IMR-90 (cell line): Measurements from ENCODE around the gene GIT2. TPM values are rescaled to one million over a fixed set of nuclear protein-coding genes. Genes with fewer than 3 reads are reported as not detected.
A peak's percentile ranks its signal among the peaks of the same experiment; 100 is the strongest.

ENCODE experiments used
- ATAC-seq: fragments of 200-7000 bp; cut with Tn5 transposase; 2 replicates; pipeline ENCODE4 v1.9.1; 2020; ENCODE audit warnings: low read depth, mild to moderate bottlenecking, moderate library complexity
- BruUV-seq: library from RNA; stranded (reverse); fragments of 400-500 nt; replicated peaks from 2 replicates; lab custom pipeline; 2021; lab: Mats Ljungman, UMichigan
- CTCF ChIA-PET: fragments of 300-600 bp; formaldehyde crosslinking; extraction: SDS; loops from one replicate; lab custom pipeline; 2021; ENCODE audit warnings: antibody characterized with exemption; lab: Yijun Ruan, JAX
- POLR2A ChIA-PET: fragments of 300-600 bp; sonication (Branson Sonifier 250); formaldehyde crosslinking; loops from one replicate; lab custom pipeline; 2022; ENCODE audit warnings: antibody characterized with exemption; ENCODE audit not compliant: unreplicated experiment; lab: Charles Lee
- DNase-seq: peaks from one replicate; pipeline ENCODE4 v3.0.0; 2013
- H2AFZ ChIP-seq: replicated peaks from 2 replicates; pipeline ENCODE3; 2013; ENCODE audit warnings: low read length, mild to moderate bottlenecking; ENCODE audit not compliant: poor library complexity
- H2AK5ac ChIP-seq: 2 replicates; pipeline ENCODE4 v1.6.1; 2013; ENCODE audit warnings: low read depth, low read length, inconsistent platforms
- H2AK9ac ChIP-seq: replicated peaks from 2 replicates; pipeline ENCODE3; 2013; ENCODE audit warnings: mild to moderate bottlenecking, low read depth, low read length, moderate library complexity; ENCODE audit not compliant: poor library complexity
- H2BK120ac ChIP-seq: 2 replicates; pipeline ENCODE4 v1.6.1; 2013; ENCODE audit warnings: low read depth, low read length, inconsistent platforms
- H2BK15ac ChIP-seq: 3 replicates; pipeline ENCODE4 v1.6.1; 2013; ENCODE audit warnings: low read depth, low read length, inconsistent platforms
- H2BK20ac ChIP-seq: 2 replicates; pipeline ENCODE4 v1.6.1; 2013; ENCODE audit warnings: low read depth, mild to moderate bottlenecking, inconsistent platforms, low read length, moderate library complexity
- H2BK5ac ChIP-seq: 2 replicates; pipeline ENCODE4 v1.6.1; 2013; ENCODE audit warnings: mild to moderate bottlenecking, low read depth, low read length, inconsistent platforms; ENCODE audit not compliant: poor library complexity, severe bottlenecking
- H3K14ac ChIP-seq: replicated peaks from 2 replicates; pipeline ENCODE4 v1.6.1; 2013; ENCODE audit warnings: low read depth, low read length, inconsistent platforms
- H3K18ac ChIP-seq: 2 replicates; pipeline ENCODE4 v1.6.1; 2013; ENCODE audit warnings: low read depth, low read length, control low read depth
- H3K23ac ChIP-seq: 2 replicates; pipeline ENCODE4 v1.6.1; 2013; ENCODE audit warnings: low read depth, low read length, inconsistent platforms
- H3K27ac ChIP-seq: 2 replicates; pipeline ENCODE4 v1.5.1; 2013; ENCODE audit warnings: mild to moderate bottlenecking, control low read depth, low read length; ENCODE audit not compliant: insufficient read depth
- H3K27me3 ChIP-seq: 2 replicates; pipeline ENCODE4 v1.6.1; 2013; ENCODE audit warnings: low read length; ENCODE audit not compliant: control insufficient read depth, insufficient read depth
- H3K36me3 ChIP-seq: 2 replicates; pipeline ENCODE4 v1.6.1; 2013; ENCODE audit warnings: low read length, mixed read lengths; ENCODE audit not compliant: control insufficient read depth, insufficient read depth
- H3K4ac ChIP-seq: 2 replicates; pipeline ENCODE4 v1.6.1; 2013; ENCODE audit warnings: low read depth, low read length, inconsistent platforms
- H3K4me1 ChIP-seq: 2 replicates; pipeline ENCODE4 v1.6.1; 2013; ENCODE audit warnings: low read length, mixed read lengths; ENCODE audit not compliant: control insufficient read depth, insufficient read depth
- H3K4me2 ChIP-seq: 2 replicates; pipeline ENCODE4 v1.6.1; 2013; ENCODE audit warnings: low read depth, mild to moderate bottlenecking, control low read depth, low read length, moderate library complexity
- H3K4me3 ChIP-seq: 2 replicates; pipeline ENCODE4 v1.5.1; 2013; ENCODE audit warnings: low read depth, mild to moderate bottlenecking, control low read depth, low read length, moderate library complexity; ENCODE audit not compliant: insufficient read depth
- H3K56ac ChIP-seq: 2 replicates; pipeline ENCODE4 v1.6.1; 2013; ENCODE audit warnings: low read length, inconsistent platforms; ENCODE audit not compliant: insufficient read depth; ENCODE audit errors: extremely low read depth
- H3K79me1 ChIP-seq, 2 experiments: 2 replicates each; pipeline ENCODE4 v1.6.1; 2013; ENCODE audit warnings: low read length in 2 of 2, inconsistent platforms in 1 of 2, low read depth in 1 of 2
- H3K9ac ChIP-seq: 2 replicates; pipeline ENCODE4 v1.6.1; 2013; ENCODE audit warnings: low read depth, low read length, control low read depth
- H3K9me1 ChIP-seq: 2 replicates; pipeline ENCODE4 v1.6.1; 2013; ENCODE audit warnings: low read length, inconsistent platforms; ENCODE audit not compliant: insufficient read depth
- H3K9me3 ChIP-seq: 2 replicates; pipeline ENCODE4 v1.6.1; 2013; ENCODE audit warnings: low read length; ENCODE audit not compliant: control insufficient read depth, insufficient read depth
- H4K20me1 ChIP-seq: 2 replicates; pipeline ENCODE4 v1.6.1; 2013; ENCODE audit warnings: low read length, inconsistent platforms; ENCODE audit not compliant: insufficient read depth
- H4K5ac ChIP-seq: 2 replicates; pipeline ENCODE4 v1.6.1; 2013; ENCODE audit warnings: mild to moderate bottlenecking, low read depth, low read length, control low read depth
- H4K8ac ChIP-seq, 2 experiments: 2 replicates each; pipeline ENCODE4 v1.6.1; 2013; ENCODE audit warnings: low read depth in 2 of 2, low read length in 2 of 2, control low read depth in 1 of 2, inconsistent platforms in 1 of 2
- H4K91ac ChIP-seq: 2 replicates; pipeline ENCODE4 v1.6.1; 2013; ENCODE audit warnings: low read depth, low read length, inconsistent platforms; ENCODE audit not compliant: insufficient read depth
- CEBPB ChIP-seq: IDR thresholded peaks from 2 replicates; pipeline ENCODE4 v1.6.1; 2012; ENCODE audit warnings: low read depth, low read length, improper control_type of control experiment
- MXI1 ChIP-seq: IDR thresholded peaks from 2 replicates; pipeline ENCODE4 v1.6.1; 2012; ENCODE audit warnings: low read depth, mild to moderate bottlenecking, low read length, moderate library complexity, borderline replicate concordance
- USF2 ChIP-seq: fragments of 150-350 bp; IDR thresholded peaks from 2 replicates; pipeline ENCODE4 v1.6.1; 2017; ENCODE audit warnings: mild to moderate bottlenecking, antibody characterized with exemption, low read length, low read depth
- WGBS, 2 experiments: methylation state at CpG; one replicate each; pipeline versions ENCODE4 v1.1.5 to v1.1.7; 2013; ENCODE audit warnings: missing lambda C conversion rate in 2 of 2; ENCODE audit not compliant: insufficient read length in 1 of 2; ENCODE audit errors: extremely low coverage in 2 of 2; 5-methylcytosine and 5-hydroxymethylcytosine counted together
- dilution Hi-C: fragments of 300-500 bp; cut with HindIII; formaldehyde crosslinking; loops from one replicate; pipeline ENCODE4 v1.14.3; 2018; ENCODE audit warnings: low sequenced_read_pairs; ENCODE audit not compliant: unreplicated experiment
- in situ Hi-C: fragments of 300-500 bp; cut with MboI; formaldehyde crosslinking; loops from 3 replicates; pipeline ENCODE4 v1.14.3; 2019; ENCODE audit warnings: low sequenced_read_pairs, inconsistent platforms, mixed read lengths
- intact Hi-C: fragments of 100-400 bp; cut with micrococcal nuclease; formaldehyde crosslinking; loops from 2 replicates; pipeline ENCODE4 v1.10.0; 2022
- polyA plus RNA-seq, 3 experiments: library from polyadenylated mRNA; depleted of rRNA; stranded (reverse); fragments of >200 nt; gene quantifications; 2 replicates each; pipeline ENCODE4 v1.2.3, GENCODE V29; 2012; ENCODE audit warnings: low replicate concordance in 1 of 3
- total RNA-seq: library from RNA; depleted of rRNA; stranded (reverse); fragments of >200 nt; gene quantifications from 2 replicates; pipeline ENCODE4 v1.2.3, GENCODE V29; 2012

The GIT2 gene
- total and polyA plus RNA-seq, 2 of the 4 experiments (the other 2 are of a cell fraction): 48.0 to 71.9 TPM

DNA sequence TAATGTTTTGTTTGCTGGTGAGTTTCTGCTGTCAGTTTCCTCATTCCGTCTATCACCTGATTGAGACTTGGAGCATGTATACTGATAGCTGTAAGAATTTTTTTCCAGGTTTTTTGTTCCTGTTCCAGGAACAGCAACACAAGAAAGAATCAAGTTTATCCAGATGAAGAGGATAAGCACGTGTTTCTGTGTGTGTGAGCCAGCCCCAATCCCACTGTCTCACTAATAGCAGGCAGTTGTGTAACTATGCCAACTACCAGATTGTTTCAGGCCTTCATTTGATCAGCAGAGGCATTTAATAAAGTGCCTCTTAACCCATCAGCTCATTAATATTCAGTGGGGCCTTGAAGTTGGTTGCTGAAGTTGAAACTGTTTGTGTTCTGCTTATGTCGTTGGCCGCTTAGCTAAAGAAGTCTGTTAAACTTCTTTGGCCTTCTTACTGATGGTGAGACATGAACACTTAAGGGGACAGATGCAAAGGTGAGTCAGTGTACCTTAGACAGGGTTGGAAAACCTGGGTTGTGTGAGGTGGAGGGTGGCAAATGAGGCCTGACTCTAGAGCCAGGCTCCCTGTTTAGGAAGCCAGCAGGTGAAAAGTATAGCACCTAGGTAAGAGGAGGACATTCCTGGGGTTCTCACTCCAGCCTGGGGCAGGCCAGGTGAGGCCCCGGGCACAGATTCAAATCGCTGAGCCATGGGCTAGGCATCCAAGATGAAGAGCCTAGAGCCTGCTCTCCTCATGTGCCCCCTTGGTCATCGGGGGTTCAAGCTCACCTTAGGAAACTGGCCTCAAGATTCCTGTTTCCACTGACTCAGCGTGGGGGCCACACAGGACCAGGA lies 6.7 kb upstream of the GIT2 start:
- ATAC-seq: no peak
- peak overlapping the region; percentile 42; the same call in 1 of the 3 replicates for H2BK15ac ChIP-seq
- H3K27me3 ChIP-seq: no peaks in the 10 kb centered on the region
- peak overlapping the region; percentile 17 for H2AK9ac ChIP-seq
- peak overlapping the region; percentile 21; the same call in 1 of the 2 replicates for H3K9ac ChIP-seq
- no peaks in the 10 kb centered on the region for H3K9me3 ChIP-seq
- H4K91ac ChIP-seq: peak overlapping the region; percentile 26
- H2BK5ac ChIP-seq: peak overlapping the region; percentile 96
- CTCF ChIA-PET: interaction anchor here (1.3 kb wide), 1 partner anchor 447 kb away, joined by 3 read pairs; the partner anchor contains the start of gene ARPC3
- peaks cover 14% of the 10 kb centered on the region for H3K9me1 ChIP-seq
- peak overlapping the region; percentile 76 for H2AK5ac ChIP-seq
- H3K56ac ChIP-seq: peak overlapping the region; percentile 31
- H4K8ac ChIP-seq: peak overlapping the region; percentile 22 to 79; a peak in 2 of 4 replicates
- in situ Hi-C loops: no loop called here
- H3K4me1 ChIP-seq: peaks cover 15% of the 10 kb centered on the region
- dilution Hi-C loops: no loop called here
- H4K20me1 ChIP-seq: peaks cover 41% of the 10 kb centered on the region
- H2BK20ac ChIP-seq: peak overlapping the region; percentile 27
- H3K18ac ChIP-seq: peak overlapping the region; percentile 35; the same call in 1 of the 2 replicates
- WGBS, 2 experiments: 73% methylated on average over 5 of the region's 8 CpGs; no CpG with 5 or more reads in 1 of the 2 experiments
- no TSS peak for BruUV-seq
- H3K4me3 ChIP-seq: no peak overlapping the region
- POLR2A ChIA-PET: no interaction called here
- intact Hi-C loops: no loop called here
- peak overlapping the region; percentile 45 for H2AFZ ChIP-seq
- H3K79me1 ChIP-seq: peaks cover 15 to 30% of the 10 kb centered on the region in 2 experiments; a peak in 3 of 4 replicates
- H3K4ac ChIP-seq: peak overlapping the region; percentile 66
- peak overlapping the region; percentile 45 for H3K27ac ChIP-seq
- H3K14ac ChIP-seq: peak overlapping the region; percentile 87
- peaks cover 10% of the 10 kb centered on the region for H3K36me3 ChIP-seq
- H4K5ac ChIP-seq: peak overlapping the region; percentile 22; the same call in 1 of the 2 replicates
- DNase-seq: peak; percentile 52
- TF ChIP-seq CEBPB (peak; percentile 57; the same call in 1 of the 2 replicates), MXI1 (peak; percentile 72; the same call in 1 of the 2 replicates), USF2 (no peak)
- peak overlapping the region; percentile 69 for H3K23ac ChIP-seq
- peak overlapping the region; percentile 73 for H2BK120ac ChIP-seq
- peak overlapping the region; percentile 15; the same call in 1 of the 2 replicates for H3K4me2 ChIP-seq
